ENCODE results near the gene HSD11B1.

DNA sequence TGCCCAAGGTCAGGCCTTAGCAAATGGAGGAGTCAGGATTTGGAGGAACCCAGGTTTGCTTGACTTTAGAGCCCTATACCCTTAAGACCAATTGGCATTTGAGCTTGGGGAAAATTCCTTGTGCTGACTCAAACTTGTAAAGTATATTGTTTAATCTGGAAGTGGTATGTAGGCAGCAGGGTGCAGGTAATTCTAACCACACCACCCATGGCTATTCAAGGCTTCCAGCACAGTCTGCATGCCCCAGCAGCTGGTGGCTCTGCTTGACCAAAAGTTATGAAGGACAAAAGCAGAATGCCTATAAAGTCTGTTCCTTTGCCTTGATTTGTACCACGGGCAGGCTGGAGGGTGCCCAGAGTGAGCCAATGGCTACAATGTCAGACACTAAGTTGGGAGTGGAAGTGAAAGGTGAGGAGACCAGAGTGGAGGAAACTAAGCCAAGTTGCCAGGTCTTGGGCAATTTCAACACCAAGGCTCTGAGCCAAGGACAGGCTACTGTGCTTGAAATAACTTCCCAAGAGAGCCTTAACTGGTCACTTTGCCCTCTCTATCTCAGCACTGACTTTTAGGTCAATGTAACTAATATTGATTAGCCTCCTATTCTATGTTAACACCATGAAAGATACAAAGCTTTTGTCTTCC, 34.1 kb upstream of the HSD11B1 start:
- TF ChIP-seq, protein P1, sequence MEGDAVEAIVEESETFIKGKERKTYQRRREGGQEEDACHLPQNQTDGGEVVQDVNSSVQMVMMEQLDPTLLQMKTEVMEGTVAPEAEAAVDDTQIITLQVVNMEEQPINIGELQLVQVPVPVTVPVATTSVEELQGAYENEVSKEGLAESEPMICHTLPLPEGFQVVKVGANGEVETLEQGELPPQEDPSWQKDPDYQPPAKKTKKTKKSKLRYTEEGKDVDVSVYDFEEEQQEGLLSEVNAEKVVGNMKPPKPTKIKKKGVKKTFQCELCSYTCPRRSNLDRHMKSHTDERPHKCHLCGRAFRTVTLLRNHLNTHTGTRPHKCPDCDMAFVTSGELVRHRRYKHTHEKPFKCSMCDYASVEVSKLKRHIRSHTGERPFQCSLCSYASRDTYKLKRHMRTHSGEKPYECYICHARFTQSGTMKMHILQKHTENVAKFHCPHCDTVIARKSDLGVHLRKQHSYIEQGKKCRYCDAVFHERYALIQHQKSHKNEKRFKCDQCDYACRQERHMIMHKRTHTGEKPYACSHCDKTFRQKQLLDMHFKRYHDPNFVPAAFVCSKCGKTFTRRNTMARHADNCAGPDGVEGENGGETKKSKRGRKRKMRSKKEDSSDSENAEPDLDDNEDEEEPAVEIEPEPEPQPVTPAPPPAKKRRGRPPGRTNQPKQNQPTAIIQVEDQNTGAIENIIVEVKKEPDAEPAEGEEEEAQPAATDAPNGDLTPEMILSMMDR (IDR thresholded peaks at IDR 0.05) = no peak
- TF ChIP-seq POLR2A (IDR thresholded peaks at IDR 0.05) = no peak
